IMR-90 (cell line): ENCODE measurements around the gene CNKSR2. TPM values are rescaled to one million over a fixed set of nuclear protein-coding genes. Genes with fewer than 3 reads are reported as not detected.

Experiments
- ATAC-seq: fragments of 200-7000 bp; cut with Tn5 transposase; 2 replicates; pipeline ENCODE4 v1.9.1; 2020; ENCODE audit warnings: low read depth, mild to moderate bottlenecking, moderate library complexity
- BruUV-seq: library from RNA; stranded (reverse); fragments of 400-500 nt; replicated peaks from 2 replicates; lab custom pipeline; 2021; lab: Mats Ljungman, UMichigan
- CTCF ChIA-PET: fragments of 300-600 bp; formaldehyde crosslinking; extraction: SDS; loops from one replicate; lab custom pipeline; 2021; ENCODE audit warnings: antibody characterized with exemption; lab: Yijun Ruan, JAX
- POLR2A ChIA-PET: fragments of 300-600 bp; sonication (Branson Sonifier 250); formaldehyde crosslinking; loops from one replicate; lab custom pipeline; 2022; ENCODE audit warnings: antibody characterized with exemption; ENCODE audit not compliant: unreplicated experiment; lab: Charles Lee
- DNase-seq: peaks from one replicate; pipeline ENCODE4 v3.0.0; 2013
- H2AFZ ChIP-seq: replicated peaks from 2 replicates; pipeline ENCODE3; 2013; ENCODE audit warnings: low read length, mild to moderate bottlenecking; ENCODE audit not compliant: poor library complexity
- H2AK5ac ChIP-seq: 2 replicates; pipeline ENCODE4 v1.6.1; 2013; ENCODE audit warnings: low read depth, low read length, inconsistent platforms
- H2AK9ac ChIP-seq: replicated peaks from 2 replicates; pipeline ENCODE3; 2013; ENCODE audit warnings: mild to moderate bottlenecking, low read depth, low read length, moderate library complexity; ENCODE audit not compliant: poor library complexity
- H2BK120ac ChIP-seq: 2 replicates; pipeline ENCODE4 v1.6.1; 2013; ENCODE audit warnings: low read depth, low read length, inconsistent platforms
- H2BK15ac ChIP-seq: 3 replicates; pipeline ENCODE4 v1.6.1; 2013; ENCODE audit warnings: low read depth, low read length, inconsistent platforms
- H2BK20ac ChIP-seq: 2 replicates; pipeline ENCODE4 v1.6.1; 2013; ENCODE audit warnings: low read depth, mild to moderate bottlenecking, inconsistent platforms, low read length, moderate library complexity
- H2BK5ac ChIP-seq: 2 replicates; pipeline ENCODE4 v1.6.1; 2013; ENCODE audit warnings: mild to moderate bottlenecking, low read depth, low read length, inconsistent platforms; ENCODE audit not compliant: poor library complexity, severe bottlenecking
- H3K14ac ChIP-seq: replicated peaks from 2 replicates; pipeline ENCODE4 v1.6.1; 2013; ENCODE audit warnings: low read depth, low read length, inconsistent platforms
- H3K18ac ChIP-seq: 2 replicates; pipeline ENCODE4 v1.6.1; 2013; ENCODE audit warnings: low read depth, low read length, control low read depth
- H3K23ac ChIP-seq: 2 replicates; pipeline ENCODE4 v1.6.1; 2013; ENCODE audit warnings: low read depth, low read length, inconsistent platforms
- H3K27ac ChIP-seq: 2 replicates; pipeline ENCODE4 v1.5.1; 2013; ENCODE audit warnings: mild to moderate bottlenecking, control low read depth, low read length; ENCODE audit not compliant: insufficient read depth
- H3K27me3 ChIP-seq: 2 replicates; pipeline ENCODE4 v1.6.1; 2013; ENCODE audit warnings: low read length; ENCODE audit not compliant: control insufficient read depth, insufficient read depth
- H3K36me3 ChIP-seq: 2 replicates; pipeline ENCODE4 v1.6.1; 2013; ENCODE audit warnings: low read length, mixed read lengths; ENCODE audit not compliant: control insufficient read depth, insufficient read depth
- H3K4ac ChIP-seq: 2 replicates; pipeline ENCODE4 v1.6.1; 2013; ENCODE audit warnings: low read depth, low read length, inconsistent platforms
- H3K4me1 ChIP-seq: 2 replicates; pipeline ENCODE4 v1.6.1; 2013; ENCODE audit warnings: low read length, mixed read lengths; ENCODE audit not compliant: control insufficient read depth, insufficient read depth
- H3K4me2 ChIP-seq: 2 replicates; pipeline ENCODE4 v1.6.1; 2013; ENCODE audit warnings: low read depth, mild to moderate bottlenecking, control low read depth, low read length, moderate library complexity
- H3K4me3 ChIP-seq: 2 replicates; pipeline ENCODE4 v1.5.1; 2013; ENCODE audit warnings: low read depth, mild to moderate bottlenecking, control low read depth, low read length, moderate library complexity; ENCODE audit not compliant: insufficient read depth
- H3K56ac ChIP-seq: 2 replicates; pipeline ENCODE4 v1.6.1; 2013; ENCODE audit warnings: low read length, inconsistent platforms; ENCODE audit not compliant: insufficient read depth; ENCODE audit errors: extremely low read depth
- H3K79me1 ChIP-seq, 2 experiments: 2 replicates each; pipeline ENCODE4 v1.6.1; 2013; ENCODE audit warnings: low read length in 2 of 2, inconsistent platforms in 1 of 2, low read depth in 1 of 2
- H3K9ac ChIP-seq: 2 replicates; pipeline ENCODE4 v1.6.1; 2013; ENCODE audit warnings: low read depth, low read length, control low read depth
- H3K9me1 ChIP-seq: 2 replicates; pipeline ENCODE4 v1.6.1; 2013; ENCODE audit warnings: low read length, inconsistent platforms; ENCODE audit not compliant: insufficient read depth
- H3K9me3 ChIP-seq: 2 replicates; pipeline ENCODE4 v1.6.1; 2013; ENCODE audit warnings: low read length; ENCODE audit not compliant: control insufficient read depth, insufficient read depth
- H4K20me1 ChIP-seq: 2 replicates; pipeline ENCODE4 v1.6.1; 2013; ENCODE audit warnings: low read length, inconsistent platforms; ENCODE audit not compliant: insufficient read depth
- H4K5ac ChIP-seq: 2 replicates; pipeline ENCODE4 v1.6.1; 2013; ENCODE audit warnings: mild to moderate bottlenecking, low read depth, low read length, control low read depth
- H4K8ac ChIP-seq, 2 experiments: 2 replicates each; pipeline ENCODE4 v1.6.1; 2013; ENCODE audit warnings: low read depth in 2 of 2, low read length in 2 of 2, control low read depth in 1 of 2, inconsistent platforms in 1 of 2
- H4K91ac ChIP-seq: 2 replicates; pipeline ENCODE4 v1.6.1; 2013; ENCODE audit warnings: low read depth, low read length, inconsistent platforms; ENCODE audit not compliant: insufficient read depth
- CEBPB ChIP-seq: IDR thresholded peaks from 2 replicates; pipeline ENCODE4 v1.6.1; 2012; ENCODE audit warnings: low read depth, low read length, improper control_type of control experiment
- ELK1 ChIP-seq: fragments of 150-350 bp; IDR thresholded peaks from 2 replicates; pipeline ENCODE4 v1.6.1; 2016; ENCODE audit warnings: low read depth, mild to moderate bottlenecking, low read length, moderate library complexity, borderline replicate concordance
- FOS ChIP-seq: fragments of 150-350 bp; IDR thresholded peaks from 2 replicates; pipeline ENCODE4 v1.6.1; 2016; ENCODE audit warnings: low read depth, low read length
- MAFK ChIP-seq: IDR thresholded peaks from 2 replicates; pipeline ENCODE4 v1.6.1; 2012; ENCODE audit warnings: low read depth, low read length, improper control_type of control experiment
- MAZ ChIP-seq: IDR thresholded peaks from 2 replicates; pipeline ENCODE4 v1.6.1; 2012; ENCODE audit warnings: low read depth, mild to moderate bottlenecking, low read length, improper control_type of control experiment, moderate library complexity, borderline replicate concordance
- MXI1 ChIP-seq: IDR thresholded peaks from 2 replicates; pipeline ENCODE4 v1.6.1; 2012; ENCODE audit warnings: low read depth, mild to moderate bottlenecking, low read length, moderate library complexity, borderline replicate concordance
- POLR2A ChIP-seq: IDR thresholded peaks from 2 replicates; pipeline ENCODE4 v1.6.1; 2012; ENCODE audit warnings: mild to moderate bottlenecking, low read depth, low read length
- RAD21 ChIP-seq: IDR thresholded peaks from 2 replicates; pipeline ENCODE4 v1.6.1; 2012; ENCODE audit warnings: low read length, improper control_type of control experiment
- RFX5 ChIP-seq: IDR thresholded peaks from 2 replicates; pipeline ENCODE4 v1.8.0; 2012; ENCODE audit warnings: low read depth, mild to moderate bottlenecking, low read length, moderate library complexity
- SMC3 ChIP-seq: fragments of 150-350 bp; IDR thresholded peaks from 2 replicates; pipeline ENCODE4 v1.6.1; 2016; ENCODE audit warnings: low read depth, mild to moderate bottlenecking, antibody characterized with exemption, low read length, moderate library complexity
- WGBS, 2 experiments: methylation state at CpG; one replicate each; pipeline versions ENCODE4 v1.1.5 to v1.1.7; 2013; ENCODE audit warnings: missing lambda C conversion rate in 2 of 2; ENCODE audit not compliant: insufficient read length in 1 of 2; ENCODE audit errors: extremely low coverage in 2 of 2; 5-methylcytosine and 5-hydroxymethylcytosine counted together
- dilution Hi-C: fragments of 300-500 bp; cut with HindIII; formaldehyde crosslinking; loops from one replicate; pipeline ENCODE4 v1.14.3; 2018; ENCODE audit warnings: low sequenced_read_pairs; ENCODE audit not compliant: unreplicated experiment
- in situ Hi-C: fragments of 300-500 bp; cut with MboI; formaldehyde crosslinking; loops from 3 replicates; pipeline ENCODE4 v1.14.3; 2019; ENCODE audit warnings: low sequenced_read_pairs, inconsistent platforms, mixed read lengths
- intact Hi-C: fragments of 100-400 bp; cut with micrococcal nuclease; formaldehyde crosslinking; loops from 2 replicates; pipeline ENCODE4 v1.10.0; 2022
- polyA plus RNA-seq, 3 experiments: library from polyadenylated mRNA; depleted of rRNA; stranded (reverse); fragments of >200 nt; gene quantifications; 2 replicates each; pipeline ENCODE4 v1.2.3, GENCODE V29; 2012; ENCODE audit warnings: low replicate concordance in 1 of 3
- total RNA-seq: library from RNA; depleted of rRNA; stranded (reverse); fragments of >200 nt; gene quantifications from 2 replicates; pipeline ENCODE4 v1.2.3, GENCODE V29; 2012

Gene CNKSR2
- total and polyA plus RNA-seq, 2 of the 4 experiments (the other 2 are of a cell fraction): 0.14 to 0.90 TPM

- Histone ChIP-seq H2AFZ (no peak overlapping the region), H3K56ac (no peak overlapping the region), H2AK9ac (no peak overlapping the region), H2BK15ac (no peak overlapping the region), H2BK120ac (no peak overlapping the region), H2BK20ac (no peak overlapping the region), H3K4me1 (no peaks in the 10 kb centered on the region), H3K9me3 (no peaks in the 10 kb centered on the region; the same call in 1 of the 2 replicates), H4K91ac (no peak overlapping the region), H3K27ac (no peak overlapping the region), H2BK5ac (no peak overlapping the region), H3K18ac (no peak overlapping the region), H3K27me3 (peaks cover 2% of the 10 kb centered on the region; the same call in 1 of the 2 replicates), H4K20me1 (no peaks in the 10 kb centered on the region), H3K4me3 (no peak overlapping the region), H3K9ac (no peak overlapping the region), H2AK5ac (no peak overlapping the region), H3K4me2 (no peak overlapping the region), H3K23ac (no peak overlapping the region), H3K79me1 (no peaks in the 10 kb centered on the region), H4K8ac (no peak overlapping the region), H3K14ac (no peak overlapping the region), H3K36me3 (no peaks in the 10 kb centered on the region), H4K5ac (no peak overlapping the region), H3K4ac (no peak overlapping the region), H3K9me1 (no peaks in the 10 kb centered on the region)
- TF ChIP-seq MAZ (no peak), POLR2A (no peak), RFX5 (no peak), MAFK (no peak), SMC3 (no peak), RAD21 (no peak), ELK1 (no peak), MXI1 (no peak), FOS (no peak), CEBPB (no peak)
- intact Hi-C loops (no loop called here), dilution Hi-C loops (no loop called here), in situ Hi-C loops (no loop called here)
- ChIA-PET POLR2A (no interaction called here), CTCF (no interaction called here)
- ATAC-seq: no peak
- 28% methylated on average over 2 of the region's 4 CpGs; no CpG with 5 or more reads in 1 of the 2 experiments for WGBS, 2 experiments
- no TSS peak for BruUV-seq
- no peak for DNase-seq
Observed at GRCh38 chrX:21702725-21703124, 328.5 kb downstream of the CNKSR2 start.
